ENCODE data around the gene SLC17A9. TPM values are rescaled to one million over a fixed set of nuclear protein-coding genes. Genes with fewer than 3 reads are reported as not detected.

The SLC17A9 gene
- total RNA-seq, 1 experiment from 2014 or later = 37.6 TPM

GRCh38 chr20:62962891-62963613 is 10.5 kb downstream of the SLC17A9 start:
- ATAC-seq (no peak), DNase-seq (ENCODE audit: low read depth, low spot score) (no peak)
- no peak overlapping the region for H3K27ac ChIP-seq (ENCODE audit: low read depth, low read length)
- H3K9me3 ChIP-seq (ENCODE audit: control insufficient read depth in 1 of 2, insufficient read depth in 1 of 2, low read depth in 1 of 2, low read length in 2 of 2) = no peaks in the 10 kb centered on the region
- no peak overlapping the region for H3K4me2 ChIP-seq (ENCODE audit: low read length)
- H3K9ac ChIP-seq (ENCODE audit: low read length) = no peak overlapping the region
- no peaks in the 10 kb centered on the region for H3K79me2 ChIP-seq (ENCODE audit: insufficient read depth, low read length)
- H3K9me2 ChIP-seq (ENCODE audit: insufficient read depth) = no peaks in the 10 kb centered on the region
- no peak overlapping the region for H2AFZ ChIP-seq (ENCODE audit: low read depth, low read length, poor library complexity, severe bottlenecking)
- H3K4me1 ChIP-seq (ENCODE audit: control insufficient read depth in 1 of 2, insufficient read depth in 2 of 2, low read length in 2 of 2) = no peaks in the 10 kb centered on the region
- no TSS peak for BruUV-seq (replicated peaks)
- no peaks in the 10 kb centered on the region for H3K27me3 ChIP-seq (ENCODE audit: insufficient read depth, low read length)
- H3K36me3 ChIP-seq (ENCODE audit: control insufficient read depth in 1 of 2, insufficient read depth in 2 of 2, low read length in 2 of 2) = peaks cover 0 to 8% of the 10 kb centered on the region in 2 experiments; a peak in 1 of 4 replicates
- CTCF ChIA-PET = no interaction called here
- POLR2A ChIA-PET = no interaction called here
- TF ChIP-seq RAD21 (IDR thresholded peaks at IDR 0.05; ENCODE audit: low read depth) = no peak
- no peak for TF ChIP-seq EGR1 (IDR thresholded peaks at IDR 0.05; ENCODE audit: low read depth)
- no peak for TF ChIP-seq CTCF (IDR thresholded peaks at IDR 0.05 in 2 of 3, conservative IDR thresholded peaks at IDR 0.05 in 1 of 3; ENCODE audit: borderline replicate concordance in 1 of 3, insufficient read depth in 1 of 3, low read depth in 2 of 3, low read length in 2 of 3)
- no peak for TF ChIP-seq SRF (IDR thresholded peaks at IDR 0.05; ENCODE audit: low read depth)
- no peak for TF ChIP-seq CBX3 (IDR thresholded peaks at IDR 0.05; ENCODE audit: low read depth)
- TF ChIP-seq FOSL1 (IDR thresholded peaks at IDR 0.05; ENCODE audit: low read depth) = no peak
- no peak for TF ChIP-seq ZBTB33 (IDR thresholded peaks at IDR 0.05; ENCODE audit: extremely low read depth, insufficient replicate concordance, low read length)
- no peak for TF ChIP-seq EZH2 (IDR thresholded peaks at IDR 0.05)
- no peak for TF ChIP-seq POLR2A (IDR thresholded peaks at IDR 0.05; ENCODE audit: borderline replicate concordance, extremely low read depth, insufficient read depth, insufficient read length)
- no peak for TF ChIP-seq REST (IDR thresholded peaks at IDR 0.05; ENCODE audit: low read depth)
- no peak for TF ChIP-seq JUND (IDR thresholded peaks at IDR 0.05)
- TF ChIP-seq ZNF274 (IDR thresholded peaks at IDR 0.05; ENCODE audit: low read depth, low read length) = no peak
- no peak for TF ChIP-seq SIN3A (IDR thresholded peaks at IDR 0.05; ENCODE audit: low read depth)
- no peak for TF ChIP-seq ELF1 (IDR thresholded peaks at IDR 0.05; ENCODE audit: borderline replicate concordance, low read depth)
- no peak for TF ChIP-seq POLR2AphosphoS5 (IDR thresholded peaks at IDR 0.05; ENCODE audit: low read depth, low read length)
- H3K4me3 ChIP-seq (replicated peaks in 1 of 2; ENCODE audit: low read depth in 1 of 2, low read length in 2 of 2) = no peak overlapping the region
- no peaks in the 10 kb centered on the region for H4K20me1 ChIP-seq (ENCODE audit: insufficient read depth)
- intact Hi-C loops (cut with micrococcal nuclease) = no loop called here
- RAD21 ChIA-PET (ENCODE audit: low non-redundant PET in 1 of 2, low total read pairs in 2 of 2, uncharacterized antibody in 2 of 2, unreplicated experiment in 2 of 2) = no interaction called here
